Ectodermal cell (in vitro differentiated cells): ENCODE measurements around the gene BANK1.

ENCODE experiments used
- H3K27ac ChIP-seq: 2 replicates; pipeline ENCODE4 v1.7.0; 2013; ENCODE audit warnings: mild to moderate bottlenecking, low read depth, low read length; ENCODE audit not compliant: insufficient read depth, poor library complexity, severe bottlenecking
- H3K27me3 ChIP-seq: 2 replicates; pipeline ENCODE4 v1.7.0; 2013; ENCODE audit warnings: mild to moderate bottlenecking, low read length; ENCODE audit not compliant: insufficient read depth, control insufficient read depth, poor library complexity, severe bottlenecking
- H3K36me3 ChIP-seq: one replicate; pipeline ENCODE4 v1.7.0; 2013; ENCODE audit warnings: low read length; ENCODE audit not compliant: control insufficient read depth, insufficient read depth
- H3K4me1 ChIP-seq: one replicate; pipeline ENCODE4 v1.7.0; 2013; ENCODE audit warnings: low read length; ENCODE audit not compliant: control insufficient read depth, insufficient read depth
- H3K4me3 ChIP-seq: 2 replicates; pipeline ENCODE4 v1.7.0; 2013; ENCODE audit warnings: low read depth, low read length, control low read depth; ENCODE audit not compliant: insufficient read depth
- H3K9me3 ChIP-seq: 2 replicates; pipeline ENCODE4 v1.7.0; 2013; ENCODE audit warnings: mild to moderate bottlenecking, low read length, moderate library complexity; ENCODE audit not compliant: control insufficient read depth
- WGBS, 2 experiments: methylation state at CpG; one replicate each; pipeline ENCODE4 v1.1.7; 2013; ENCODE audit warnings: missing lambda C conversion rate in 2 of 2; 5-methylcytosine and 5-hydroxymethylcytosine counted together

The BANK1 gene

GRCh38 chr4:102091656-102092055 is 301.1 kb downstream of the BANK1 start:
- H3K9me3 ChIP-seq = no peaks in the 10 kb centered on the region
- H3K27me3 ChIP-seq = no peaks in the 10 kb centered on the region
- WGBS, 2 experiments = 92 to 93% methylated on average over 2 to 3 of the region's 3 CpGs
- H3K36me3 ChIP-seq = no peaks in the 10 kb centered on the region
- no peaks in the 10 kb centered on the region for H3K4me1 ChIP-seq
- H3K4me3 ChIP-seq = no peak overlapping the region
- no peak overlapping the region for H3K27ac ChIP-seq

GRCh38 chr4:102094481-102094880 is 304.0 kb downstream of the BANK1 start:
- no peaks in the 10 kb centered on the region for H3K27me3 ChIP-seq
- H3K27ac ChIP-seq = no peak overlapping the region
- no peaks in the 10 kb centered on the region for H3K4me1 ChIP-seq
- H3K9me3 ChIP-seq = no peaks in the 10 kb centered on the region
- 81 to 85% methylated on average over 1 of the region's 1 CpG for WGBS, 2 experiments
- H3K36me3 ChIP-seq = no peaks in the 10 kb centered on the region
- H3K4me3 ChIP-seq = no peak overlapping the region

GRCh38 chr4:102103368-102103767 is 312.8 kb downstream of the BANK1 start:
- 89 to 95% methylated on average over 3 of the region's 3 CpGs for WGBS, 2 experiments
- no peak overlapping the region for H3K27ac ChIP-seq

DNA sequence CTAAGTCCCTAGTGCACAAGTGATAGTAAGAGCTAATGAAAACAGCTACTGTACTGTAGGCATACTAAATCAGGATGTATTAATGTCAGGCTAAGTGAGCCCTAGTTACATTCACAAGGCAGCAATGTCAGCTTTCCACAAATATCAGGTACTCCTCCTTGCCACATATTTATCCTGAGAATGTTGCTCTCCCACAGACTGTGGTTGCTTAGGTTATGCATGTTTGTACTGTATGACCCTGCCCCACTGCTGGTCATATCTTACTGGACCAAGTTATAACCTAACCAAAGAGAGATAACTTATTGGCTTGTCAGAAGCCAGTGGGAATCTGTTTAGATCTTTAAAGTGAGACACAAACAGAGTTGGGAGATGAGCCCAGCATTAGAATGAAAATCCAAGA is 313.7 kb downstream of the BANK1 start:
- Histone ChIP-seq H3K4me3 (no peak overlapping the region), H3K36me3 (no peaks in the 10 kb centered on the region), H3K9me3 (no peaks in the 10 kb centered on the region), H3K27me3 (no peaks in the 10 kb centered on the region), H3K27ac (no peak overlapping the region), H3K4me1 (no peaks in the 10 kb centered on the region)

More at GRCh38 chr4:102103368-102103767, 312.8 kb downstream of the BANK1 start:
- Histone ChIP-seq H3K4me3 (no peak overlapping the region), H3K36me3 (no peaks in the 10 kb centered on the region), H3K4me1 (no peaks in the 10 kb centered on the region), H3K27me3 (no peaks in the 10 kb centered on the region), H3K9me3 (no peaks in the 10 kb centered on the region)

- Histone ChIP-seq H3K36me3 (no peaks in the 10 kb centered on the region), H3K4me3 (no peak overlapping the region), H3K9me3 (no peaks in the 10 kb centered on the region), H3K4me1 (no peaks in the 10 kb centered on the region), H3K27me3 (no peaks in the 10 kb centered on the region), H3K27ac (no peak overlapping the region)
- WGBS, 2 experiments = 94 to 100% methylated on average over 1 of the region's 1 CpG
Observed at GRCh38 chr4:102105983-102106382, 315.5 kb downstream of the BANK1 start.

DNA sequence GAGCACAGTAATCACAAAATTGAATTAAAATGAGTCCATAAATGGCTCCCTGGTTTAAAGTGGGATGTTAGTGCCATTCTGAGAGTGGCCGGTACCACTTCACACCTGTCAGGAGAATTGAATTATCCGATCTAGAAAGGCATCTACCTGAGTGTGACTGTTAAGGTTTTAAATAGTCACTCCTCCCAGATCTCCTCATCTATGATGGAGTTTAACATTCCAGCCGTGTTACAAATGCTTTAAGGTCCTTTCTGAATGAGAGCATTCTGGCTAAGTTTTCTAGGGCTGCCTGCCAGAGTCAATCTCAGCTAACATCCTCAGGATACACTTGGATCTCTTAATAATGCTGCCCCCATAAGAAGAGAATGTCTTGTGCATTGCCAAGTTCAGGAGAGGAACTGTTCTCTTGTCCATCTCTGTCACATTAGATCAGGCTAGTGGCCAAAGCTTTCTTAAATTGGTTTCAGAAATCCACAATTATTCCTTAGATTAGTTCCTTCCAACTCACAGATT is 323.6 kb downstream of the BANK1 start:
- WGBS, 2 experiments = 89 to 96% methylated on average over 3 of the region's 3 CpGs
- H3K27ac ChIP-seq = no peak overlapping the region
- H3K4me3 ChIP-seq = no peak overlapping the region
- no peaks in the 10 kb centered on the region for H3K36me3 ChIP-seq
- no peaks in the 10 kb centered on the region for H3K4me1 ChIP-seq
- no peaks in the 10 kb centered on the region for H3K27me3 ChIP-seq
- H3K9me3 ChIP-seq = no peaks in the 10 kb centered on the region

DNA sequence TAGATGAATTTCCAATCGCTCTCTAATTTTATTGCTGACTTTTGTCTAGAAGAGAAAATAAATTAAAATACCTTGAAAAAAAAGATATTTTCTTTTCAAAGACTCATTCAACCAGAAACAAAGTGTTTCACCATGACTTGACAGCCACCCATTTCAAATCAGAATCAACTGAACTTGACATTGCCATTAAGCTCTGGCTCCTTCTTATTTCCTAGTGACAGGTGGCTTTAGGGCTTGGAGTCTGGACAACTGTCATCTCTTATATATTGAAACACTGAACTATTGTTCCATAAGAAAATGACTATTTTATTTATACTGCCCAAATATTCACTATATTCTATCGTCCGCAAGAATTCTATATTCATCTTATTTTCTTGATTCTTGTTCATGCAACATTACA is 325.6 kb downstream of the BANK1 start:
- H3K4me3 ChIP-seq = no peak overlapping the region
- no peak overlapping the region for H3K27ac ChIP-seq
- H3K27me3 ChIP-seq = no peaks in the 10 kb centered on the region
- H3K36me3 ChIP-seq = no peaks in the 10 kb centered on the region
- H3K4me1 ChIP-seq = no peaks in the 10 kb centered on the region
- 92 to 100% methylated on average over 2 to 3 of the region's 3 CpGs for WGBS, 2 experiments
- H3K9me3 ChIP-seq = no peaks in the 10 kb centered on the region

DNA sequence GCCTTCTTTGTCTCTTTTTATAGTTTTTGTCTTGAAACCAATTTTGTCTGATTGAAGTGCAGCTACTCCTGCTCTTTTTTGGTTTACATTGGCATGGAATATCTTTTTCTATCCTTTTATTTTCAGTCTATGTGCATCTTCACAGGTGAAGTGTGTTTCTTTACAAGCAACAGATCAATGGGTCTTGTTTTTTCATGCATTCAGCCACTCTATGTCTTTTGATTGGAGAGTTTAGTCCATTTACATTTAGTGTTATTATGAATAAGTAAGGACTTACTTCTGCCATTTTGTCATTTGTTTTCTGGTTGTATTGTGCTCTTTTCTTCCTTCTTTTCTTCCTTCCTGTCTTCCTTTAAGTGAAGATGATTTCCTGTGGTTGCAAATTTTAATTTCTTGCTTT is 330.3 kb downstream of the BANK1 start:
- H3K36me3 ChIP-seq = no peaks in the 10 kb centered on the region
- no peaks in the 10 kb centered on the region for H3K4me1 ChIP-seq

More for the DNA sequence above, 330.3 kb downstream of the BANK1 start:
- no peaks in the 10 kb centered on the region for H3K27me3 ChIP-seq
- H3K27ac ChIP-seq = no peak overlapping the region
- no peaks in the 10 kb centered on the region for H3K9me3 ChIP-seq
- H3K4me3 ChIP-seq = no peak overlapping the region
